Measurements from ENCODE around the gene AEBP1.

The AEBP1 gene

DNA sequence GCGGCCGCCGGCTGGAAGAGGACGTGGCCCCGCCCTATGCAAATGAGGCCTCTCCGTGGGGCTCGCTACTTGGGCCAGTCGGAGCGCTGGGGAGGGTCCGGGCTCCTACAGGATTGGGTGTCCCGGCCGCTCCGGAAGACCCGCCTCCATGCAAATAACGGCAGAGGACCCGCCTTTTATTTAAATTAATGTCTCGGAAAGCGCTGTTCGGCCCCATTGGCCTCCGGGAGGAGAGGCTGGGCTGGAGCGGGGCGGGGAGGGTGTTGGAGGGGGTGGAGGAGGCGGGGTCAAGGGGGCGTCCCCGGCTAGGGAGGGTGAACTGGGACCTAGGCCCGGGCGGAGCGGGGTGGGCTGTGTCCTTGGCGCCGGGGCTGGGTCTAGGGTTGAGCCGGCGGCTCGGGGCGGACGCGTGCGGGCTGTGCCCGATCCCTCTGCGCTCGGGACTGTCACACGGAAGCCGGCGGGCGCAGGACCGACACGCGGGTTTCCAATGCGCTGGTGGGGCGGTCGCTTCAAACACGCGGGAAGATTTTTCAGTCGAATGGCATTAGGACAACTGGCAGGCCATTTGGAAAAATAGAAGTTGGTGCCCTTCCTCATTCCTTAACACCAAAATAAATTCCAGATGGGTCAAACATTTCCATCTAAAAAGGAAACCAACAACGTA is 21.5 kb upstream of the AEBP1 start:
- peak overlapping the region; percentile 78 for H3K27ac ChIP-seq
- DNase-seq (ENCODE audit: low read depth, low spot score): peak; percentile 91

DNA sequence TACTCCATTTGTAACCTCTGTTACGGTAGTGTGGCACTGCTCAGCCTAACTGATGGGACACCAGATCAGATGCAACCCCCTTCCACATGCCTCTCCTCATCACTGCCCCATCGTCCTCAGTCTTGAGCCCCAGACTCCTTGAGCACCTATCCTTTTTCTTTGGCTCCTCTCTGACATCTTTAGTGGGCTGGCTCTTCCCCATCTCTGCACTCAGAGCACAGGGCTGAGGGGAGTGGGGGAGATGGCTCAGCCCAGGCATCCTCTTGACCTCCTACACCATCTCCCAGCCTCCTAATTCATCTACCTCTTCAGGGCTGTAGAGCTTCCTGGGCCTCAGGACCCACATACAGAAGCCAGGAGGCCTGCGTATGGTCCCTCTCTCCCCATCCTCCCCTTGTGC is 20.3 kb upstream of the AEBP1 start:
- H3K27ac ChIP-seq: no peak overlapping the region
- no peak for DNase-seq (ENCODE audit: low read depth, low spot score)

DNA sequence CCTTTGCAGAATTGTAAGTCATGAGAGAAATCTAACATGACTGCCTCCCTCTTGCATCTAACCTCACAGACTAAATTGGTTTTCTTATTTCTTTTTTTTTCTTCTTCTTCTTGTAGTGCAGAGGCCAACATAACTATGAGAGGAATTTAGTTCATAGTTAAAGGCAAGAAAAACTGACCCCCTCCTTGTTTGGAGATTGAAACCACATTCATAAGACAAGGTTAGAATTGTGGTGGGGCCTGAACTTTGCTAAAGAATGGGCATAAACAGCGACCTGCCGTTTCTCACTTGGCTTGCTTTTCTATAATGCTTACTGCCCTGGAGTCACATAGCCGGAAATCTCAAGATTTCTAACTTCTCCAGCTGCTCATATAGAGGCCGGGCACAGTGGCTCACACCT is 19.4 kb upstream of the AEBP1 start:
- H3K27ac ChIP-seq: no peak overlapping the region
- no peak for DNase-seq (ENCODE audit: low read depth, low spot score)

DNA sequence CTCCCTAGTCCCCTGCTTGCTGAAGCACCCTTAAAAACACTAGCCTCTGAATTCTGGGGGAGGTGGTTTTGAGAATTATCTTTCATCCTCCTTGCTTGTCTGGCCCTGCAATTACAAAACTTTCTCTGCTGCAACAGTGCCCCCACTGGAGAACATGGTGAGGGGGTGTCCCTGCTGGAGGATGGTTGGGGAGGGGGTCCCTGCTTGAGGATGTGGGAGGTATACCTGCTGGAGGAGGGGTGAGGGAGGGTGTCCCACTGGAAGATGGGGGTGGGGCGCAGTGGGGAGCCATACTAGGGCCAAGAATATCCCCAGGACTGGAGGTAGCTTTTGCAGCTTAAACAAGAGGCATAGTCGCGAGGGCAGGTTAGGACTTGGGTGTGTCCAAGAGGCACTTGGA is 18.6 kb upstream of the AEBP1 start:
- H3K27ac ChIP-seq: no peak overlapping the region
- DNase-seq (ENCODE audit: low read depth, low spot score): no peak

DNA sequence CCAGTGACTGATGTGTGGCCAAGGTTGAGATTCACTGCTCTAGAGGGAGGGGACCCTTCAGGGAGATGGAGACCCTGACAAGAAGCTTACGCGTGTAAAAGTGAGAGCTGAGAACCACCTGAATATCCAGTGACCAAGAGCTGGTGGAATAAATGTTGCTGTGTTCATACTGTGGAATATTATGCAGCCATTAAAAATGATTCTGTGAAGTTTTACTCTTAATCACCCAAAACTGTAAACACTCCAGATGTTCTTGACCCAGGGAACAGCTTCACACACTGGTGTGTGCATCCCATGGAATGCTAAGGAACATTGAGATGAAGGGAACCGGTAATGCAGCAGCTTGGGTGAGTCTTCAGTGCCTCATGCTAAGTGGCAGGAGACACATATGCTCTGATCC is 17.5 kb upstream of the AEBP1 start:
- no peak for DNase-seq (ENCODE audit: low read depth, low spot score)
- no peak overlapping the region for H3K27ac ChIP-seq

DNA sequence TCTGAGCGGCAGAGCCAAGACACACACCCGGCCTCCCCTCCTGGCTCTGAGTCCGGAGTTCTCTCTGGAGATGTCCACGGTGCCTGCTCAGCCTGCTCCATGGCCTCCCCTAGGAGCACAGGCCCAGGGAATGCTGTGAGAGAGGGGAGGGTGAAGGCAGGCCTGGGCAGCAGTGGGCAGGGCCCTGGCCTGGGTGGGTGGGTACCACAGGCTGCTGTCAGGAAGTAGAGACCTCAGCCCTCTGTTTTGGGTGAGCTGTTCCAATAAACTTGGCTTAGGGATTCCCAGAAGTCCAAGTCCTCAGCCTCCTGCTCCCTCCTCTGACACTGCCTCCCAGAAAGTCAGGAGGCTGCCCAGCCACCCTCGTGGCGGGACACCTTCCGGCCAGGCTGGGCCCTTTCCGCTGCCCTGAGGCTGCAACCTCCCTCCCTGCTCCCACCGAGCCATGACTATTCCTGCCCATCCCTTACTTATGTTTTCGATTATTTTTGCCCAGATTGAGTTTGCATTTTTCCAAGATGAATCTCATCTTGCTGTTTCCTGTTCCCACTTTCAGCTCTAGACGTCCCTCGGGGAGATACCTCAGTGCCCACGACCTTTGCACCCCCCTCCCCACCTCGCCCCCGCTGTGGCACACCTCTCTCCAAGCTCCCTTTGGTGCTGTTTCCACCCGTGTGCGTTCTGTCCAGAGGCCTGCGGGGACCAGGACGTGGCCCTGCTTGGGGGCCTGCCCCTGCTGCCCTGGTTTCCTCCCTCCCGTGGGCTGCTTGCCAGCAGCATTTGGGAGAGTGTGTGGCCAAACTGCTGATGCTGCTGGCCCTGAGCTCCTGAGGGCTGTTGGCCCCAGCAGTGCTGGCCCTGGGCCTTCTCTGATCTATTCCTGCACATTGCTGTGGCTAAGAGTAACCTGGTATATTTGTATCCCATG is 16.0 kb upstream of the AEBP1 start:
- H3K27ac ChIP-seq: peak overlapping the region; percentile 51
- no peak for DNase-seq (ENCODE audit: low read depth, low spot score)

DNA sequence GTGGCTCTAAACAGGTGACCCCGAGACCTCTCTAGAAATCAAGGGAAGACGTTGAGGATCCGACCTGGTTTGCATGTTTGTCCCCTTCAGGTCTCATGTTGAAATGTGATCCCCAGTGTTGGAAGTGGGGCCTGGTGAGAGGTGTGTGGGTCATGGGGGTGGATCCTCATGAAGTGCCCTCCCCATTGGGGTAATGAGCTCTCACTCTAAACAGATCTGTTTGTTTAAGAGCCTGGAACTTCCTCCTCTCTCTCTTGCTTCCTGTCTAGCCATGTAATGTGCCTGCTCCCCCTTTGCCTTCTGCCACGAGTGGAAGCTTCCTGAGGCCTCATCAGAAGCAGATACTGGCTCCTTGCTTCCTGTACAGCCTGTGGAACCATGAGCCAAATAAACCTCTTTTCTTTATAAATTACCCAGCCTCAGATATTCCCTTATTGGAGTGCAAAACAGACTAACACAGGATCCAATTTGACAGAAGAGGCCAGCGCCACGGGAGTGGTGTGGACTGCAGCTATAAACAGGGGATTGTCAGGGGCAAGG is 11.0 kb upstream of the AEBP1 start:
- DNase-seq (ENCODE audit: low read depth, low spot score): no peak
- H3K27ac ChIP-seq: no peak overlapping the region

DNA sequence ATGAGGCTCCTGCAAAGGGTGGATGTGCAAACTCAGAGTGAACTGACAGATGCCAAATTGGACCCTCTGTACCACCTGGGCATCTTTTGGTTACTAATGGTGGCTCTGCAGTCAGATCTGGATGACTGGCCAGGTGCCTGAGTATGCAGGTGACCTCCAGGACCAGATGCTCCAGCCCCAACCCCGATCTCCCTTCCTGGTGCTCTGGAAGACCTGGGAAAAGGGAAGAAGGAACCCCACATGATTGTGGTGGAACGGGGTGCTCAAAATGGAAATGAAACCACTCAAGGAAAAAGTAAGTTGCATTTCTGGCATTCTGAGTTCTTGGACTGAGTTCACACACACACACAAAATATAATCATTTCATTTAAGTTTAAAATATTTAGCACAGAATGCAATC is 9.8 kb upstream of the AEBP1 start:
- no peak for DNase-seq (ENCODE audit: low read depth, low spot score)
- H3K27ac ChIP-seq: no peak overlapping the region

DNA sequence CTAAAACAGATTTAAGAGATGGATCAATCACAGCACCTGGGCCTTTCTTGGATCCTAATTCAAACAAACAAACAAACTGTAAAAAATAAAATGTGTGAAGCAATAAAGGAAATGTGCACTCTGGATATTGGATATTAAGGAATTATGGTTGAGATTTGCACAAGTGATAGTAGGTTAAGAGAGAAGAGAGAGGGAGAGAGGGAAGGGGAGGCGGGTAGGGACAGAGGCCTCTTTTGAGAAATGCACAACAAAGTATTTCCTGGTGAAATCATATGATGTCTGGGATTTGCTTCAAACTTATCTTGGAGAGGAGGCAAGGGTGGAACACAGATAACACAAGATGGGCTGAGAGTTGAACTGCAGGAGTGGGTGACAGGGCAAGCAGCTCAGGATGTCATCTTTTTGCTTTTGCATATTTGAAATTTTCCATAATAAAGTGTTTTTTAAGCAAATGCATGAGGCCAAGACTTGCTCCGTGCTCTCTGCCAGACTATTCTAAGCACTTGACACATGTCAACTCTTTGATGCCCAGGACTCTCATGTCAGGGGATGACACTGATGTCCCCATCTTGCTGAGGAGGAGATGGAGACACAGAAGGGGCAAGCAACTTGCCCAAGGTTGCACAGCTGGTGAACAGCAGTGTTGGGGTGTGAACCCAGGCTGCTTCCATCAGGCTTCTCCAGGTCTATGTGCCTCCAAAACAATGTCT is 9.1 kb upstream of the AEBP1 start:
- H3K27ac ChIP-seq: no peak overlapping the region
- no peak for DNase-seq (ENCODE audit: low read depth, low spot score)

DNA sequence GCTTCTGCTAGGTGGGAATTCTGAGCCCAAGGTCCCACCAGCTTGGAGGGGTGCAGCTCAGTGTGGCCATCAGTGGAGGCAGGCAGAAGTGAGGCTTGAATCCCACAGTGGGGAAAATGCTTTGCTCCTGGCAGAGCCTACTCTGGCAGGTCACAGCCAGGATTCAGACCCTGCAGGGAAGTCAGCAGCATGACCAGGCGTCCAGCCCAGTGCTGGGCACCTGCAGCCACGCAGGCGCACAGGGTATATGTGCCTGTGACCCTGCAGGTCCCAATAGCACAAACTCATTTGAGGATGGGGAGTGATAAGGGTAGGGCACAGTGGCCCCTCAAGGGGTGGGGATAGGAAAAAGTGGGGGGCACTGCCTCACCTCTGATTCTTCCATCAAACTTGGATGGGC is 8.4 kb upstream of the AEBP1 start:
- DNase-seq (ENCODE audit: low read depth, low spot score): no peak
- no peak overlapping the region for H3K27ac ChIP-seq

DNA sequence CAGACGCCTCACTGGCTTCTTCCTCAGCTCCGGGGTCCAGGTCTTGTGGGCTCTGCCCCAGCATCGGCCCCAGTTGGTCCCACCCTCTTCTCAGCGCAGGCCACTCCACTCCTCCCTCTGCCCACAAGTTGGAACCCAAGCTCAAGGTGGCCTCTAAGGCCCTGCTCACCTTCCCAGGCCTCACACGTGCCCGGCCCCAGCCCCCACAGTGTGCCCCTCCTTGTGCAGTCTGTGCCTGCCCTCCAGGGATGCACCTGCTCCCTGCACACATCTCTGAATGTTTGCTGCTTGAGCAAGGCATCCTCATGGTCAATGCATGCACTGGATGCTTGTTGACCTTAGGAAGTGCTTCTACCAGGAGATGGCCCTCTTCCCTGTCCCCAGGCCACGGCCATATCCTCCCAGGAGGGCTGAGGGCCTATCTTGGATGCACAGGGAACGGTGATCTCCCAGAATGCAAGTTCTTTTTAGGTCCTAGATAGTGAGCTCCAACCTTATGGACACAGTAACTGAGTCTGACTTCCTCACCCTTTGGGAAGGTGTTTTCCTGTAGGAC is 7.7 kb upstream of the AEBP1 start:
- DNase-seq (ENCODE audit: low read depth, low spot score): no peak
- H3K27ac ChIP-seq: no peak overlapping the region

DNA sequence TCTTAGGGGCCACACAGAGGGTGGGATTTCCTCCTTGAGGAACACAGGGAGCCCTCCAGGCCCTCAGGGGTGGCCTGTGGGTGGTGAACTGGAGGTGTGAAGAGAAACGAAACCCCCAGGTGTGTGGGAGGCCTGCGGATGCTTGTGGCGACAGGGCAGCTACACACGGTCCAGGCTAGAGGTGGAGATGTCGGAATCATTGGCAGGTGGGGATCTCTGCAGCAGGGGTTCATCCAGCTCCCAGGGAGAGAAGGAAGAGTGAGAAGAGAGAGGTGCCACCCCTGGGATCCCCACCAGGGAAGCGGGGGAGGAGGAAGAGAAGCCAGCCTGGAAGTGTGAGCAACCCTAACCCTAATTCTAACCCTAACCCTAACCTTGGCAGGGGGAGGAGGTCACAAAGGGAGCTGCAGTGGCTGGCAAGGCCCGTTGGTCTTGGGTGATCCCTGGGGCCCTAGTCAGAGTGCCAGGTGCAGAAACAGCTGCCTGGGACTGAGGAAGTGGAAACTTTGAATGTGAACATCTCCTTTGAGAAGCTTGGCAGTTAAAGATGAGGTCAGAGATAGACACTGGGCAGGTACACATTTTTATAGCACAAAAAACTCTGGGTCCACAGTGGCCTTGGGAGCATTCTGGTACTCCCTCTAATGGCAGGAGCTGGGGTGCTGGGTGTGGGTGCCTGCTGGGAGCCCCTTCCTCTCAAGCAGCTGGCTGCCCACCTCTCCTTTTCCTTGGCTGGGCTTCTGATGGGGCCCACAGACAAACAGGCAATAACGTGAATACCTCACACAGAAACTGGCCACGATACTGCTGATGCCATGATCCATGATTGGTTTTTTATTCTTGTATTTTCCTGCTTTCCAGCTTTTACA is 6.8 kb upstream of the AEBP1 start:
- DNase-seq (ENCODE audit: low read depth, low spot score): no peak
- no peak overlapping the region for H3K27ac ChIP-seq

DNA sequence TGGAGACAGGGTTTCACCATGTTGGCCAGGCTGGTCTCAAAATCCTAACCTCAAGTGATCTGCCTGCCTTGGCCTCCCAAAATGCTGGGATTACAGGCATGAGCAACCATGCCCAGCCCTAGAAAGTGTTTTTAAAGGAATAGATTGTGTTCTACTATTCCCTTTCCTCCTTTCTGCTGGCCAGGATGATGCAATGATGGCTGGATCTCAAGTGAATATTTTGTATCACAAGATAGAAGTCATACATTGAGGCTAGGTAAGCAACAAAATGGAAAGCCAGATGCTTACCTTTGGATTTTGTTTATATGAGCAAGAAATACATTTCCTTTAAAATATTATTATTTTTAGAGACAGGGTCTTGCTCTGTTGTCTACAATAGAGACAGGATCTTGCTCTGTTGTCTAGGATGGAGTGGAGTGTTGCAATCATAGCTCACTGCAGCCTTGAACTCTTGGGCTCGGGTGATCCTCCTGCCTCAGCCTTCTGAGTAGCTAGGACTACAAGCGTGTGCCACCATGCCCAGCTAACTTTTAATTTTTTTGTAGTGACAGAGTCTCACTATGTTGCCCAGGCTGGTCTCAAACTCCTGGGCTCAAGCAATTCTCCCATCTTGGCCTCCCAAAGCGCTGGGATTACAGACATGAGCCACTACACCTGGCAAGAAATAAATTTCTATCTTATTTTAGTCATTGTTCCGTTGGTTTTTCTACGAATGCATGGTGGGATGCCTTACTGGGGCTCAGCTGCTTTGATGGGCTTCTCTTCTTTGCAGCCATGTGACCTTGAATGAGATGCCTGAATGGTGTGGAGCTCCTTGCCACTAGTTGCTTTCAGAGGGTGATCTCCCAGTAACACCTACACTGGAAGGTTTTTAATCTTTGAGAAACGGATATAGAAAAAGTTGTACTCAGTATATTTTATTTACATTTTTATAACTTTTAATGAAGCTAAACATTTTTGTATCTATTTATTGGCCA is 5.8 kb upstream of the AEBP1 start:
- no peak for DNase-seq (ENCODE audit: low read depth, low spot score)
- no peak overlapping the region for H3K27ac ChIP-seq

DNA sequence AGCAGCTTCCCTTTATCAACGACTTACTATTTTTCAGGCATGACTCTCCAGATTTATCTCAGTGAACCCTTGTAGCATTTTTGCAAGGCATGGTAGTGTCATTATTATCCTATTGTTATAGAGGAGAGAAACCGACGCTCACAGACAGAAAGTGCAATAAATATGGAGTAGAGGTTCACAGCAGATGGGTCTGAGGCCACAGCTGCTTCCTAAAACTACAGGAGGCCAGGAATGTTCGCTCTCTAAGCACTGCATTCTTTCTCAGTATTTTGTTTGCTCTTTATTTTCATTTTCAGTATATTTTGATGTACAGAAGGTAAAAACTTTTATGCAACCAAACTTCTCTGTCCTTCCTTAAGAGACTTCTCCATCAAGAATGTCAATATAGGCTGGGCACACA is 4.5 kb upstream of the AEBP1 start:
- H3K27ac ChIP-seq: no peak overlapping the region
- no peak for DNase-seq (ENCODE audit: low read depth, low spot score)

DNA sequence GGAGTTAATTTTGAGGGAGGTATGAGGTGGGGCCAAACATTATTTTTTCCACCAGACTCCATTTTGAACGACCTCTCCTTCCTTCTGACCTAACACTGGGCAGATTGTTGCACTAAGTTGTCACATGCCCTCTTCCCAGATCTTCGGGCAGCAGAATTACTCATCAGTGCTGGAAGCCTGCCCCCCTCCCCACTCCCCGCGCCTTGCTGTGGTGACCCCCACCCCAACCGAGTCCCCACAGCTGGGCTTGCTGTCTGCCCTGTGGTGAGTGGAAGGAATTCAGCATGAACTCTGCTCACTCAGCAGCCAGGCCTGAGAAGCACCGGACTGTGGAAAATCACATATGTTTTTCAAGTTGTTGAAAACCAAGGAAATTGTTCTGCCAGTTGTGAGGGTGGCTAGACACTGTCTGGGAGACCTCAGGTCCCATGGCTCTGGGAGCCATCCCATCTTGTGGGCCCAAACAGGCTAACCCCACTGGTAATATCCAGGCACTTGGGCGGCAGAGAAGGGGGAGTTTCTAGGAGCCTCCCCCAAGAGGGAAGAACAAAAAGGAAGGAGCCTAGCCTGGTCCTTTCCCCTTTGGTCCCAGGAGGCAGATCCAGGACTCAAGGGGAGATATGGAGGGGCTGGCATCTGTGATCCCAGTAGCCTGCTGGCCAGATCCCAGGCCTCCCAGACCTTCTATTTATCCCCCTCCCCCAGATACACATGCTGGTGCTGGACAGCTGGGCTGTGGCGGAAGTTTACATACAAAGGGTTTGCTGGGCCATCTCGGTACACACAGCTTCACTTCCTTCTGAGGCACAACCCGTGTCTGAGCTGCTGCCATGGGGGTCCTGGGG is 3.5 kb upstream of the AEBP1 start:
- no peak for DNase-seq (ENCODE audit: low read depth, low spot score)
- no peak overlapping the region for H3K27ac ChIP-seq

DNA sequence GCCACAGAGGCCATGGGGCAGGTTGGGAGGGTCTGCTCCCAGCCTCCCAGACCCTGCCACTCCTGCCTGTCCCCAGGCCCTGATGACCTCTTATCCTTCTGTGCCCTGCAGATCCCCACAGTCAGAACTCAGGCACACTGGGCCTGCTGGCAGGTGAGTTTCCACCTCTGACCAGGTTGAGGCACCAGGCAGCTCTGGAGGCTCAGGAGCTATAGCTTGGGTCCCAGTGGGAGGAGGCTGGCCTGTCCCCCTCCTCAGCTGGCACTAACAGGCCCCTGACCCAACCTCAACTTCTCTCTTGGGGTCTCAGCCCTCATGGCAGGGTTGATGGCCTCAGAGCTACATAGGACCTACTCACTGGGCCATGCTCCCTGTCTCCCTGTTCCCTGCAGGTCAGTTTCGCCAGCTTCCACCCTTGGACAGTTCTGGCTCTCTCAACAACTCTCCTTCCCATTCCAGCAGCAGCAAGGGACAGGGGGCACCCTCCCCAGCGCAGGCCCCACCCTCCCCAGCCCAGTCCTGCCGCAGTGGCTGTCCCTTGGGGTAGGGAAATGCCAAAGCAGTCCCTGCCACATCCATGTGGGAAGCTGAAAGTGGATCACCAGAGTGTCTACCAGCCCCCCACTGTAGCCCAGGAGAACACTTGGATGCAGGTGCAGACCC is 2.7 kb upstream of the AEBP1 start:
- DNase-seq (ENCODE audit: low read depth, low spot score): no peak

More for the DNA sequence above, 2.7 kb upstream of the AEBP1 start:
- H3K27ac ChIP-seq: no peak overlapping the region
